ENCODE results near the gene RNU1-3.
A peak's percentile ranks its signal among the peaks of the same experiment; 100 is the strongest.
"Not testable (repeated sequence)": the region's sequence is repeated elsewhere in the genome, so short reads cannot be mapped to it uniquely, and the experiment has no call there.

RNU1-3 gene

DNA sequence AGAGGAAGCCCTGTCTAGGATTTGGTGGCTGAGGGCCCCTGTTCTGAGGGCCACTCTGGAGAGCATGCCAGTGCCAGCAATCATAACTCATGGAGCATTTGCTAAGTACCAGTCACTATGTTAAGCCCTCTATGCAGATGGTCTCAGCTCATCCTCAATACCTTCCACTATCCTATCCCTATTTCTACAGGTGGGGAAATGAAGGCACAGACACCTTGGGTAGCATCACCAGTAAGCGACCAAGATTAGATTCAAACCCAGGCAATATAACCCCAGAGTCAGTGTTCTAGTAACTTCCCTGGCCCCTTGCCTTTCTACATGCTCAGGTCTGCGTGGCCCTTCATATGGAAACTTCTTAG lies 45.5 kb downstream of the RNU1-3 start:
- no peak for FAIRE-seq
- no peak for DNase-seq (ENCODE audit: insufficient read length, low spot score)

DNA sequence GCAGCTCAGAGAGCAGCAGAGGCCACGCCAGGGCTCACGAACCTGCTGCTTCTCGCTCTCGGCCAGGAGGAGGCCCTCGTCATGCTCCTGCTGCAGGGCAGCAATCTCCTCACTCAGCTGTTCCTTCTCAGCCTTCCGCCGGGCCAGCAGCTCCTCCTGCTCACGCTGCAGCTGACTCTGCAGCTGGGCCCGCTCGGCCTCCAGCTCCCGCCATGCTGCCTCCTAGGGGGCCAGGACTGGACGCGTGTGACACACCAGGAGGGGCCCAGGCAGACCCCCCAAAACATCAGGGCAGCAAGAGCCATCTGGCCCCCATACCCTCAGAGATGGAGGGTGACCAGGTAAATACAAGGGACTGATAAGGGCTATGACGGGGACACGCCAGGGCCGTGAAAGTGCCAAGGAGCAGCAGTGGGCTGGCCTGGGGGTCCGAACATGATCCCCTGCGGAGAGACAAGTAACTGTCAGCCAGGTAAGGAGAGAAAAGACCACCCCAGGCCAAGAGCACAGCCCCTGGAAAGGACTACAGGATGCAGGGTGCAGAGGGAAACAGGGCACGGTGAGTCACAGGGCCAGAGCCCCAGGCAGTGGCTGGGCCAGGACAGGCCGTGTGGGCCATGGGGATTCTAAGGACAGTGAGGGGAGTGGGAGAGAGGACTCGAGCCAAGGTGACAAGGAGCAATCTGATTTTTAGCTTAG lies 46.8 kb downstream of the RNU1-3 start:
- not testable (repeated sequence) for FAIRE-seq; DNase-seq (ENCODE audit: insufficient read length, low spot score)

More for the DNA sequence above, 45.5 kb downstream of the RNU1-3 start:
- no peak for TF ChIP-seq SPI1 (IDR thresholded peaks at IDR 0.05; ENCODE audit: low read depth, low read length)
- TF ChIP-seq POLR2A (IDR thresholded peaks at IDR 0.05; ENCODE audit: low read depth, low read length), result no peak
- no peak for TF ChIP-seq POLR2AphosphoS5 (IDR thresholded peaks at IDR 0.05; ENCODE audit: low read depth, low read length)
- no peak for TF ChIP-seq POU2F2 (IDR thresholded peaks at IDR 0.05; ENCODE audit: low read depth, low read length)
- TF ChIP-seq PAX5 (IDR thresholded peaks at IDR 0.05; ENCODE audit: insufficient read depth, low read length, severe bottlenecking), result no peak
- no peak for TF ChIP-seq TAF1 (IDR thresholded peaks at IDR 0.05; ENCODE audit: low read depth, low read length)

DNA sequence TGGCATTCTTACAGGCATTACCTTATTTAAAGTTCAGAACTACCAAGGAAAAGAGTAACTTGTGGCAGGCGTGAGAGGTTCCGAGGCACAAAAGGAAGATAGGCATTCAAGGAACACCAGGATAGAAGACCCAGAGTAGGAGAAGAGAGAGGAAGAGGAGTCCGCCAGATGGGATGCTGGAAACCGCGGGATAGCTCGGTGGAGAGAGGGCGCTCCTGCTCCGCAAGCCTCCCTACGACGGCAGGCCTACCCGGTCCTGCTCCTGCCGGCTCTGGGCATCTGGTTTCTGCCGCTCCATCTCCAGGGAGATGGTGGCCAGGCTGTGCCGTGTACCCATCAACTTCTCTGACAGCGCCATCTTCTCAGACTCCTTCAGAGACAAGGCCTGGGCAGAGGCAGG lies 48.0 kb downstream of the RNU1-3 start:
- FAIRE-seq, result no peak
- DNase-seq (ENCODE audit: insufficient read length, low spot score), result no peak
- no peak for TF ChIP-seq PAX5 (IDR thresholded peaks at IDR 0.05; ENCODE audit: insufficient read depth, low read length, severe bottlenecking)
- no peak for TF ChIP-seq POLR2AphosphoS5 (IDR thresholded peaks at IDR 0.05; ENCODE audit: low read depth, low read length)
- no peak for TF ChIP-seq POU2F2 (IDR thresholded peaks at IDR 0.05; ENCODE audit: low read depth, low read length)
- no peak for TF ChIP-seq SPI1 (IDR thresholded peaks at IDR 0.05; ENCODE audit: low read depth, low read length)
- TF ChIP-seq POLR2A (IDR thresholded peaks at IDR 0.05; ENCODE audit: low read depth, low read length), result no peak
- no peak for TF ChIP-seq TAF1 (IDR thresholded peaks at IDR 0.05; ENCODE audit: low read depth, low read length)

DNA sequence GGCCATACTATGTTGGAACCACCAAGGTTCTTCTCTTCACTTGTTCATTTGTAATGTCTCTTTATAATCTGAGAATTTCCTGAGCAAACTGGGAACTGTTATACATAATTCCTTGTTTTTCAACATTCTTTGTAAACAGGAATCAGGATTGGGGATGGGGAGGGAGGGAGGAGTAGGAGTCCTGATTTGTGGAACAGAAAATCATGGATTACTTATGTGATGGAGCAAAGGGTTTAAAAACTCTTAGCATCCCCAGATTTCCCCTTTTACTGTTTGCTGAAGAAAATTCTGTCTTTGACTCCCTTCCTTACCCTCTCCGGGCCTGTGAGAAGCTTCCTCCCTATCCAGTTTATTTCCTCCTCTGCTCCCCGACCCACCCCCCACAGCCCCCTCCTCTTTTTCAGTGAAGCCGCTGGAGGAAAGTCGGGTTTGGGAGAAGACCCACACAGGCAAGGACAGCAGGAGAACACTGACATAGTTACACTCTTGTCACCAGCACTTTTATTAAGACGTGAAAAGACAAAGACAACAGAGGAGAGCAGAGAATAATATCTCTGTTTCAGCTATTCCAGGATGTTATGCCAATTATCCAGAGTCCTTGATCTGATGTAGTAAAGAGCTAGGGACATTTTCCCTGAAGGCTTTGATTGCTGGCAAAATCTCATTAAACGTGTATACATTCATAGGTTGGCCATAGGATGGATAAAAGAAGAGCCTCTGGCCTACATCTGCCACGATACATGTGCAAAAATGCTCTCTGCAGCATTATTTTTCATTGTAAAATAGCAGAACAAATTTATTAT lies 48.8 kb downstream of the RNU1-3 start:
- no peak for TF ChIP-seq TAF1 (IDR thresholded peaks at IDR 0.05; ENCODE audit: low read depth, low read length)
- no peak for TF ChIP-seq POLR2AphosphoS5 (IDR thresholded peaks at IDR 0.05; ENCODE audit: low read depth, low read length)
- TF ChIP-seq POLR2A (IDR thresholded peaks at IDR 0.05; ENCODE audit: low read depth, low read length), result no peak
- TF ChIP-seq POU2F2 (IDR thresholded peaks at IDR 0.05; ENCODE audit: low read depth, low read length), result no peak
- TF ChIP-seq PAX5 (IDR thresholded peaks at IDR 0.05; ENCODE audit: insufficient read depth, low read length, severe bottlenecking), result no peak
- no peak for TF ChIP-seq SPI1 (IDR thresholded peaks at IDR 0.05; ENCODE audit: low read depth, low read length)
- FAIRE-seq, result no peak
- no peak for DNase-seq (ENCODE audit: insufficient read length, low spot score)

DNA sequence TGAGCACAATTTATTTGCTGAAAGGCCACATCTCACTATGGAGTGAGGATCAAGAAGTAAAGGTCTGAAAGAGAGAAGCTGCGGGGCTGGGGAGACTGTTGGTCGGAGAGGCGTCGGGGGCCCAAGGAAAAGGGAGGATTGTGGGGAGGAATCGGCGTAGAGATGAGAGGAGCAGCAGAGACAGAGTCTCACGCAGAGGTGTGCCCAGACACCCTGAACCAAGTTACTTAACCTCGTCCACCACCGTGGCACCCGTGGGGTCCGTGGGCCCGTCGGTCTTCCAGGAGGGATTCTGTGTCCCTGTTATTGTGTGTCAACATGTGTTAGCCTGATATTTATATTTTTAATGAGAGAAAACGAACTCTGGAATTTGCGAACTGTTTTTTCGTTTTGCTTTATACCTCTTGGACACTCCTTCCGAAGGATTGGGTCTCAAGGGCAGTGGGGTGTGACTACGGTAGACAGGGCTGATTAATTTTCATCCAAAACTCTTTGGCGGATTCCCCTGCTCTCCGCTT lies 49.6 kb downstream of the RNU1-3 start:
- no peak for FAIRE-seq
- no peak for DNase-seq (ENCODE audit: insufficient read length, low spot score)
- no peak for TF ChIP-seq POLR2A (IDR thresholded peaks at IDR 0.05; ENCODE audit: low read depth, low read length)
- no peak for TF ChIP-seq TAF1 (IDR thresholded peaks at IDR 0.05; ENCODE audit: low read depth, low read length)
- no peak for TF ChIP-seq POLR2AphosphoS5 (IDR thresholded peaks at IDR 0.05; ENCODE audit: low read depth, low read length)
- TF ChIP-seq PAX5 (IDR thresholded peaks at IDR 0.05; ENCODE audit: insufficient read depth, low read length, severe bottlenecking), result no peak
- peak; percentile 36; the same call in 1 of the 2 replicates for TF ChIP-seq POU2F2 (IDR thresholded peaks at IDR 0.05; ENCODE audit: low read depth, low read length)
- no peak for TF ChIP-seq SPI1 (IDR thresholded peaks at IDR 0.05; ENCODE audit: low read depth, low read length)
